Activated CD4-positive, alpha-beta T cell treated with anti-CD3 and anti-CD28 coated beads, Interleukin-2, amount 10 ng/mL, durations not matched to agents 24 days and 14 days (primary cell): ENCODE results near the gene SLC25A6. TPM values are rescaled to one million over a fixed set of nuclear protein-coding genes. Genes with fewer than 3 reads are reported as not detected.
A peak's percentile ranks its signal among the peaks of the same experiment; 100 is the strongest.
"Not testable (repeated sequence)": the region's sequence is repeated elsewhere in the genome, so short reads cannot be mapped to it uniquely, and the experiment has no call there.

Source experiments
- DNase-seq: peaks from one replicate; pipeline ENCODE4 v3.0.0; 2022
- H3K27ac Mint-ChIP-seq: one replicate; pipeline ENCODE4 v1.8.0; 2022; ENCODE audit warnings: mild to moderate bottlenecking, mixed read lengths
- H3K27me3 Mint-ChIP-seq: one replicate; pipeline ENCODE4 v1.8.0; 2022; ENCODE audit warnings: mixed read lengths
- H3K36me3 Mint-ChIP-seq: one replicate; pipeline ENCODE4 v1.8.0; 2022; ENCODE audit warnings: low read depth, mild to moderate bottlenecking, mixed read lengths
- H3K4me1 Mint-ChIP-seq: one replicate; pipeline ENCODE4 v1.8.0; 2021; ENCODE audit warnings: mixed read lengths
- H3K4me3 Mint-ChIP-seq: one replicate; pipeline ENCODE4 v1.8.0; 2022; ENCODE audit warnings: mild to moderate bottlenecking, moderate library complexity, mixed read lengths
- H3K9me3 Mint-ChIP-seq: one replicate; pipeline ENCODE4 v1.8.0; 2021; ENCODE audit warnings: mixed read lengths
- intact Hi-C: fragments of 100-400 bp; cut with micrococcal nuclease; formaldehyde crosslinking; loops from one replicate; pipeline ENCODE4 v1.15.1; 2023
- total RNA-seq: library from RNA; stranded (reverse); gene quantifications from 2 replicates; pipeline ENCODE4 v1.2.3, GENCODE V29; 2022

Gene SLC25A6
- 302 and 306 TPM in 2 replicates for total RNA-seq

DNA sequence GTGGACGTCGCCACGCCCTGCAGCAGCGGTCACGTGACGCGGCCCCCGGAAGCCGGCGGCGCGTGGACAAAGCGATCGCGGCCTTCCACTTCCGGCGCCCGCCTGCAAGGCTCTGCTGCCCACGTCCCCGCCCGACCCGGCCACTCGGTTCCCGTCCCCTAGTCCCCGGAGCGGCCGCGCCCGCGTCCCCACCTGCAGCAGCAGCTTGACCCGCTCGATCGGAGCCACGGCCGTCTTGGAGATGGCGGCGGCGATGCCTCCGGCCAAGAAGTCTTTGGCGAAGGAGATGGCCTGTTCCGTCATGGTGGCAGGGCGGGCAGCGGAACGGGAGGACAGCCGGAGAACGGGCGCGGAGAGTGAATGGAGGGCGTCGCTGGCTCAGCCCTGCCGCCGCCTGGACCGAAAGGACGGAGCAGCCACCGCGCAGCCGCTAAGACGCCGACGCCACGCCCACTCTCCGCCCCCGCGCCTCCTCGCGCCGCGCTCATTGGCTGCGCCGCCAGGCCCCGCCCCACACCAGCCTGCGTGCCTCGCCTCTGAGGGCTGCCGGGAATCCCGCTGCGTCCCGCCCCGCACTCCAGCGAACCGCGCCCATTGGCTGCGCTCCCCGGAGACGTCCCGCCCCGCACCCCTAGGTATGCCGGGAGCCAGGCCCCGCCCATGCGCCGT is at the start of gene SLC25A6:
Gene SLC25A6 (minus strand): TSS at position 407 of the 669 bp plus-strand sequence. CDS start 104 bp downstream, at position 303.
- H3K9me3 Mint-ChIP-seq = peaks cover 5% of the 10 kb centered on the region
- no peaks in the 10 kb centered on the region for H3K27me3 Mint-ChIP-seq
- peak; percentile 100 for DNase-seq
- peak within 1 kb of the TSS; percentile 97 for H3K4me3 Mint-ChIP-seq
- intact Hi-C loops = loop anchor here (1.0 to 10.0 kb wide), 7 partner anchors 61 to 1075 kb away; partner anchors contain the start of genes AKAP17A, GTPBP6, P2RY8 and PPP2R3B
- H3K4me1 Mint-ChIP-seq = peaks cover 36% of the 10 kb centered on the region
- peak within 1 kb of the TSS; percentile 98 for H3K27ac Mint-ChIP-seq
- peaks cover 68% of the 10 kb centered on the region for H3K36me3 Mint-ChIP-seq

DNA sequence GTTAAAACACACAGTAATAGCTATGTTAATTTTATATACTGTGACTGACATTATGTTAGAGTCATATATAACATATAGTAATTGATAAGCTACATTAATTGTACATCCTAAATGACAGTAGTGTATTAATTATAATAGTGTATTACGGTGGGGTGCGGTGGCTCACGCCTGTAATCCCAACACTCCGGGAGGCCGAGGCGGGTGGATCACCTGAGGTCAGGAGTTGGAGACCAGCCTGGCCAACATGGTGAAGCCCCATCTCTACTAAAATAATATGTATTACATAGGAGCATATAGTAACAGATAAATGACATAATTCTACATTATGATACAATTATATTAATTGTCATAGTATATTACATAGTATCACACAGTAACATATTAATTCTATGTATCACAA is 48.6 kb upstream of the SLC25A6 start:
- Mint-ChIP-seq H3K36me3 (peaks cover 75% of the 10 kb centered on the region), H3K9me3 (peaks cover 16% of the 10 kb centered on the region), H3K4me3 (no peak overlapping the region), H3K27me3 (no peaks in the 10 kb centered on the region), H3K4me1 (no peaks in the 10 kb centered on the region), H3K27ac (no peak overlapping the region)
- peak; percentile 34 for DNase-seq
- intact Hi-C loops = no loop called here

- DNase-seq = peak; percentile 55
- Mint-ChIP-seq H3K27ac (no peak overlapping the region), H3K36me3 (peaks cover 53% of the 10 kb centered on the region), H3K4me1 (no peaks in the 10 kb centered on the region), H3K4me3 (no peak overlapping the region), H3K9me3 (peaks cover 4% of the 10 kb centered on the region), H3K27me3 (no peaks in the 10 kb centered on the region)
- intact Hi-C loops = no loop called here
Observed at GRCh38 chrX:1435241-1435895, 43.5 kb upstream of the SLC25A6 start.

DNA sequence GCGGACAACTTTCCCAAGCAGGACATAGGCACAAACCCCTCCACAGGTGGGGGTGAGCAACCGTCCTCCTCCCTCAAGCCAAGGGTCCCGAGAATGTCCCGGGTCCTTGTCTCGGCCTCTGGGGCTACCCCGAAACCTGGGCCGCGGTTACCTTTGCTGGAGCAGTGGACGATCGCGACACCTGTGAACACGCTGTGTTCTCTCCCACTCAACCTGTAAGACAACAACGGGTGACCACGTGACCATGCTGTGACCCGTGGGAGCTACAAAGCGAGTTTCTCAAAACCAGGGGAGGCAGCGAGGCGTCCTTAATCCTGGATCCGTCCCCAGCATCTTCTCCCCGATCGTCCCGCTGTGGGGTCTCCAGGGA is 42.9 kb upstream of the SLC25A6 start:
- H3K36me3 Mint-ChIP-seq = peaks cover 52% of the 10 kb centered on the region

DNA sequence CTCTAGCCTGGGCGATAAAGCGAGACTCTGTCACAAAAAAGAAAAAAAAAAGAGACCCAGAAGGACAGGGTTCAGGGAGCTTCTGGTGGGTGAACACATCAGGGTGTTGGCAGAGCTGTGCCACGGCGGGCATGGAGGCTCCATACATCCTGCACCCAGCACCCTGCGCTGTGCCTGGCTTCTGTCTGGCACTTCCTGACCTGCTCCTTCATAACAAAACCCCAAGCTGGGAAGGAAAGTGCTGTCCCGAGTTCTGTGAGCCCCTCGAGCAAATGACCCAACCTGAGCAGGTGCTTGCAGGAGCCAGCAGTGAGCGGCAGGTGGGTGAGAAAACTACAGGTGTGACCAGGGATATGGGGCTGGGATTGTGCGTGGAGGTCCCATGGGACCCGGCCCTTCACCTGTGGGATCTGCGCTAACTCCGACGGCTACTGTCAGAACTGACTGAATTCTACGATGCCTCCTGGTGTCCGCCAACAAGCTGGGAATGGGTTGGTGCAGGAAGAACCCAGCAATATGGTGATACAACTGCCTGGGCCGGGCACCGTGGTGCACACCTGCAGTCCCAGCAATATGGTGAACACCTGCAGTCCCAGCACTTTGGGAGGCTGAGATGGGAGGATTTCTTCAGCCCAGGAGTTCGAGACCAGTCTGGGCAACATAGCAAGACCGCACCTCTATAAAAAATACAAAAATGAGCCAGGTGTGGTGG is 41.9 kb upstream of the SLC25A6 start:
- Mint-ChIP-seq H3K4me1 (no peaks in the 10 kb centered on the region), H3K4me3 (no peak overlapping the region), H3K27me3 (no peaks in the 10 kb centered on the region), H3K27ac (no peak overlapping the region), H3K9me3 (peaks cover 4% of the 10 kb centered on the region), H3K36me3 (peaks cover 45% of the 10 kb centered on the region)
- peak; percentile 54 for DNase-seq
- intact Hi-C loops = no loop called here

More for the DNA sequence above, 42.9 kb upstream of the SLC25A6 start:
- Mint-ChIP-seq H3K4me3 (no peak overlapping the region), H3K4me1 (no peaks in the 10 kb centered on the region), H3K9me3 (peaks cover 4% of the 10 kb centered on the region), H3K27me3 (no peaks in the 10 kb centered on the region), H3K27ac (no peak overlapping the region)
- peak; percentile 53 for DNase-seq
- intact Hi-C loops = no loop called here

DNA sequence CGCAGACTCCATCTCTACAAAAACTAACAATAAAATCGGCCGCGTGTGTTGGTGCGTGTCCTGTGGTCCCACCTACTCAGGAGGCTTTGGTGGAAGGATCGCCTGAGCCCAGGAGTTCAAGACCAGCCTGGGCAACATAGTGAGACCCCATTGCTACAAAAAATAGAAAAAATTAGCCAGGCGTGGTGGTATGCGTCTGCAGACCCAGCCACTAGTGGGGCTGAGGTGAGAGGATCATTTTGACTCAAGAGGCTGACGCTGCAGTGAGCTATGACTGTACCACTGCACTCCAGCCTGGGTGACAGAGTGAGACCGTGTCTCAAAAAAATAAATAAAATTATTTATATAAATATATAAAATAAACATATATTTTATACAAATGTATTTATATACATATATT is 38.5 kb upstream of the SLC25A6 start:
- Mint-ChIP-seq H3K27me3 (no peaks in the 10 kb centered on the region), H3K4me1 (no peaks in the 10 kb centered on the region), H3K36me3 (peaks cover 38% of the 10 kb centered on the region), H3K27ac (no peak overlapping the region), H3K4me3 (no peak overlapping the region), H3K9me3 (no peaks in the 10 kb centered on the region)
- no peak for DNase-seq
- intact Hi-C loops = no loop called here

DNA sequence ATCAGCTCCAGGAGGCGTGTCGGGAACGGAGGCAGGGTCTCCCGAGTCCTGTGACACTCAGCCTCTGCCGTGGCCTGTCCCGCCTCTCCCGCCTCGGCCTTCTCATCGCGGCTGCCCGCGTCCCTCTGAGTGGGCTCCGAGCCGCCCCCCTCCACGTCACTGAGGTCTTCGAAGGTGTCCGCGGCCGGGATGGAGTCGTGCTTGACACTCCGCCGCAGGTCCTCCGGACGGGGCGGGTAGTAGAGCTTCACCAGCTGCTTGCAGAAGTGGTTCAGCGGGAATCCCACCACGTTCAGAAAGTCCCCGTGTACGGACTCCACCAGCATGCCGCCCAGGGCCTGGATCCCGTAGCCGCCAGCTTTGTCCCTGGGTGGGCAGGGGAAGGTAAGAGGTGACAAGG is 35.8 kb upstream of the SLC25A6 start:
- Mint-ChIP-seq H3K4me1 (no peaks in the 10 kb centered on the region), H3K27me3 (no peaks in the 10 kb centered on the region), H3K9me3 (peaks cover 21% of the 10 kb centered on the region), H3K27ac (no peak overlapping the region), H3K4me3 (no peak overlapping the region), H3K36me3 (peaks cover 56% of the 10 kb centered on the region)
- intact Hi-C loops = no loop called here
- DNase-seq = no peak

- peaks cover 25% of the 10 kb centered on the region for H3K9me3 Mint-ChIP-seq
- H3K27me3 Mint-ChIP-seq, H3K4me1 Mint-ChIP-seq, intact Hi-C loops, H3K27ac Mint-ChIP-seq, H3K4me3 Mint-ChIP-seq, DNase-seq: not testable (repeated sequence)
- peaks cover 67% of the 10 kb centered on the region for H3K36me3 Mint-ChIP-seq
Observed at GRCh38 chrX:1426321-1426720, 34.4 kb upstream of the SLC25A6 start.

GRCh38 chrX:1425381-1425780 is 33.5 kb upstream of the SLC25A6 start:
- intact Hi-C loops = no loop called here
- Mint-ChIP-seq H3K4me1 (no peaks in the 10 kb centered on the region), H3K9me3 (peaks cover 25% of the 10 kb centered on the region), H3K36me3 (peaks cover 74% of the 10 kb centered on the region), H3K27me3 (no peaks in the 10 kb centered on the region), H3K27ac (no peak overlapping the region), H3K4me3 (no peak overlapping the region)
- no peak for DNase-seq

DNA sequence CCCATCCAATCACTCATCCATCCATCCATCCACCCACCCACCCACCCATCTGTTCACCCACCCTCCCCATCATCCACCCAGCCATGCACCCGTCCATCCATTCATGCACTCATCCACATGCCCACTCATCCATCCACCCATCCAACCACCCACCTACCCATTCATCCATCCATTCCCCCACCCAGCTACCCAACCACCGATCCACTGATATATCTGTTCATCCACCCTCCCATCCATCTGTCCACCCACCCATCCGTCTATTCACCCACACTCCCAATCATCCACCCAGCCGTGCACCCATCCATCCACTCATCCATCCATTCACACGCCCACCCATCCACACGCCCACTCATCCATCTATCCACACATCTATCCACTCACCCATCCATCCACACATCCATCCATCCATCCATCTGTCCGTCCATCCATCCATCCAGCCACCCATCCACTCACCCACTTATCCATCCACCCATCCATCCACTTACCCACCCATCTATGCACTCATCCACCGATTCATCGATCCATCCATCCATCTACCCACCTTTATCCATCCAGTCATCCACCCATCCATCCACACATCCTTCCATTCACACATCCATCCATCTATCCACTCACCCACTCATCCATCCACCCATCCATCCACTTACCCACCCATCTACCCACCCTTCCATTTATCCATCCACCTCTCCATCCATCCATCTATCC is 32.4 kb upstream of the SLC25A6 start:
- H3K36me3 Mint-ChIP-seq = peaks cover 79% of the 10 kb centered on the region
- no peaks in the 10 kb centered on the region for H3K4me1 Mint-ChIP-seq
- H3K4me3 Mint-ChIP-seq = no peak overlapping the region
- H3K27me3 Mint-ChIP-seq = no peaks in the 10 kb centered on the region
- H3K9me3 Mint-ChIP-seq = peaks cover 25% of the 10 kb centered on the region
- intact Hi-C loops = no loop called here
- H3K27ac Mint-ChIP-seq = no peak overlapping the region
- no peak for DNase-seq

DNA sequence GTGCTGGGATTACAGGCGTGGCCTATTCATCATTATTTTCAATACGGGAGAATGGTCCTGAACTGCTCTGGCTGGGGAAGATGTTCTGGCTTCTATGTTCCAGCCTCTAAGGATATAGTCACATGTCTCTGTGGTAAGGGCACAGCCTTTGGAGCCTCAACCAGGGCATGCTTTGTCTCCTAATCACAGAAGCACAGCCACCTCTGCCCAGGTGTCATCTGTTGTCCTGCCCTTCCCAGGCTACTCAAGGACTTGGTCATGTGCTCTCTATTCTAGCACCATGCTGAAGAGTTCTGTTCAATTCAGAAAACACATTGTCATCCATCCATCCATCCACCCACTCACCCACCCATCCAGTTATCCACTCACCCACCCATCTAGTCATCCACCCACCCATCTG is 31.3 kb upstream of the SLC25A6 start:
- Mint-ChIP-seq H3K9me3 (peaks cover 25% of the 10 kb centered on the region), H3K4me3 (no peak overlapping the region), H3K27me3 (no peaks in the 10 kb centered on the region), H3K27ac (no peak overlapping the region), H3K36me3 (peaks cover 80% of the 10 kb centered on the region), H3K4me1 (no peaks in the 10 kb centered on the region)
- intact Hi-C loops = no loop called here
- DNase-seq = no peak

- intact Hi-C loops = no loop called here
- H3K9me3 Mint-ChIP-seq = peaks cover 25% of the 10 kb centered on the region
- peaks cover 74% of the 10 kb centered on the region for H3K36me3 Mint-ChIP-seq
- no peak overlapping the region for H3K27ac Mint-ChIP-seq
- no peak overlapping the region for H3K4me3 Mint-ChIP-seq
- H3K27me3 Mint-ChIP-seq = no peaks in the 10 kb centered on the region
- DNase-seq = no peak
- H3K4me1 Mint-ChIP-seq = no peaks in the 10 kb centered on the region
Observed at GRCh38 chrX:1422135-1422465, 30.2 kb upstream of the SLC25A6 start.

GRCh38 chrX:1421433-1422134 is 29.7 kb upstream of the SLC25A6 start:
- no peak for DNase-seq
- intact Hi-C loops = no loop called here
- no peak overlapping the region for H3K27ac Mint-ChIP-seq

More at GRCh38 chrX:1421433-1422134, 29.7 kb upstream of the SLC25A6 start:
- Mint-ChIP-seq H3K36me3 (peaks cover 69% of the 10 kb centered on the region), H3K27me3 (no peaks in the 10 kb centered on the region), H3K4me1 (no peaks in the 10 kb centered on the region), H3K9me3 (peaks cover 25% of the 10 kb centered on the region), H3K4me3 (no peak overlapping the region)
